Measurements from ENCODE around the gene DNAJC13.

DNAJC13 gene

GRCh38 chr3:132563420-132564069 lies 146.2 kb downstream of the DNAJC13 start:
- Mint-ChIP-seq H3K4me1 (peaks cover 14% of the 10 kb centered on the region), H3K9me3 (no peaks in the 10 kb centered on the region), H3K27me3 (no peaks in the 10 kb centered on the region), H3K36me3 (peaks cover 60% of the 10 kb centered on the region), H3K4me3 (no peak overlapping the region), H3K27ac (no peak overlapping the region)
- no peak for ATAC-seq

- Mint-ChIP-seq H3K27me3 (no peaks in the 10 kb centered on the region), H3K4me3 (no peak overlapping the region), H3K4me1 (peaks cover 14% of the 10 kb centered on the region), H3K36me3 (peaks cover 60% of the 10 kb centered on the region), H3K9me3 (no peaks in the 10 kb centered on the region), H3K27ac (peak overlapping the region; percentile 35)
- no peak for ATAC-seq
Measured at GRCh38 chr3:132564070-132564465, 146.8 kb downstream of the DNAJC13 start.

- no peak overlapping the region for H3K4me3 Mint-ChIP-seq
- ATAC-seq = no peak
- no peaks in the 10 kb centered on the region for H3K27me3 Mint-ChIP-seq
- H3K9me3 Mint-ChIP-seq = peaks cover 4% of the 10 kb centered on the region
- H3K27ac Mint-ChIP-seq = no peak overlapping the region
- H3K4me1 Mint-ChIP-seq = peaks cover 10% of the 10 kb centered on the region
- H3K36me3 Mint-ChIP-seq = peaks cover 69% of the 10 kb centered on the region
Measured at GRCh38 chr3:132568422-132568821, 151.1 kb downstream of the DNAJC13 start.

GRCh38 chr3:132569153-132569552 lies 151.9 kb downstream of the DNAJC13 start:
- Mint-ChIP-seq H3K27me3 (no peaks in the 10 kb centered on the region), H3K4me3 (no peak overlapping the region), H3K4me1 (peaks cover 3% of the 10 kb centered on the region), H3K36me3 (peaks cover 69% of the 10 kb centered on the region), H3K27ac (no peak overlapping the region), H3K9me3 (peaks cover 4% of the 10 kb centered on the region)
- ATAC-seq = no peak

GRCh38 chr3:132569580-132569979 lies 152.3 kb downstream of the DNAJC13 start:
- no peak for ATAC-seq
- H3K4me1 Mint-ChIP-seq = no peaks in the 10 kb centered on the region
- H3K4me3 Mint-ChIP-seq = no peak overlapping the region
- H3K27ac Mint-ChIP-seq = no peak overlapping the region
- H3K9me3 Mint-ChIP-seq = peaks cover 4% of the 10 kb centered on the region
- H3K27me3 Mint-ChIP-seq = no peaks in the 10 kb centered on the region
- H3K36me3 Mint-ChIP-seq = peaks cover 66% of the 10 kb centered on the region

- Mint-ChIP-seq H3K4me1 (no peaks in the 10 kb centered on the region), H3K9me3 (peaks cover 4% of the 10 kb centered on the region), H3K27ac (no peak overlapping the region), H3K27me3 (no peaks in the 10 kb centered on the region), H3K4me3 (no peak overlapping the region), H3K36me3 (peaks cover 63% of the 10 kb centered on the region)
- ATAC-seq = no peak
Measured at GRCh38 chr3:132570016-132570415, 152.7 kb downstream of the DNAJC13 start.

- H3K4me3 Mint-ChIP-seq = no peak overlapping the region
- H3K27me3 Mint-ChIP-seq = no peaks in the 10 kb centered on the region
- H3K4me1 Mint-ChIP-seq = no peaks in the 10 kb centered on the region
- ATAC-seq = no peak
- H3K9me3 Mint-ChIP-seq = peaks cover 4% of the 10 kb centered on the region
- H3K27ac Mint-ChIP-seq = no peak overlapping the region
- H3K36me3 Mint-ChIP-seq = peaks cover 71% of the 10 kb centered on the region
Measured at GRCh38 chr3:132573797-132574211, 156.5 kb downstream of the DNAJC13 start.

- Mint-ChIP-seq H3K9me3 (peaks cover 8% of the 10 kb centered on the region), H3K27ac (no peak overlapping the region), H3K4me3 (no peak overlapping the region), H3K36me3 (peaks cover 54% of the 10 kb centered on the region), H3K27me3 (no peaks in the 10 kb centered on the region), H3K4me1 (no peaks in the 10 kb centered on the region)
- no peak for ATAC-seq
Measured at GRCh38 chr3:132587401-132587800, 170.1 kb downstream of the DNAJC13 start.
